CD4-positive, alpha-beta T cell (primary cell): ENCODE measurements around the gene GABRA4. TPM values are rescaled to one million over a fixed set of nuclear protein-coding genes. Genes with fewer than 3 reads are reported as not detected.

Source experiments
- ATAC-seq: fragments of 200-7000 bp; cut with Tn5 transposase; one replicate; pipeline ENCODE4 v1.10.0; 2022; ENCODE audit warnings: mild to moderate bottlenecking; ENCODE audit not compliant: poor library complexity
- CTCF ChIA-PET: fragments of 350-600 bp; sonication (Branson Sonifier 250); formaldehyde crosslinking; loops from one replicate; lab custom pipeline; 2021; ENCODE audit warnings: antibody characterized with exemption, inconsistent platforms; lab: Charles Lee
- POLR2A ChIA-PET: fragments of 350-600 bp; sonication (Branson Sonifier 250); formaldehyde crosslinking; loops from one replicate; lab custom pipeline; 2021; ENCODE audit warnings: antibody characterized with exemption, inconsistent platforms; lab: Charles Lee
- DNase-seq, 14 experiments: peaks; one replicate each; pipeline ENCODE4 v3.0.0-alpha.2; 2013 to 2020; ENCODE audit warnings: mixed read lengths in 2 of 14
- H3K27ac ChIP-seq, 2 donors: one replicate each; pipeline versions ENCODE4 v1.5.1 to v1.7.0; 2013; ENCODE audit warnings: low read length in 2 of 2, low read depth in 1 of 2, mild to moderate bottlenecking in 1 of 2
- H3K27me3 ChIP-seq, 2 experiments: 1 replicate in 1 of 2; 2 replicates in 1 of 2; pipeline versions ENCODE4 v1.6.1 to v1.7.0; 2013; ENCODE audit warnings: low read length in 2 of 2, control low read depth in 1 of 2, mild to moderate bottlenecking in 1 of 2, moderate library complexity in 1 of 2; ENCODE audit not compliant: insufficient read depth in 2 of 2, control insufficient read depth in 1 of 2
- H3K36me3 ChIP-seq: one replicate; pipeline ENCODE4 v1.6.1; 2013; ENCODE audit warnings: low read length, control low read depth; ENCODE audit not compliant: insufficient read depth
- H3K4me1 ChIP-seq: one replicate; pipeline ENCODE4 v1.6.1; 2013; ENCODE audit warnings: low read length, control low read depth; ENCODE audit not compliant: insufficient read depth
- H3K4me3 ChIP-seq: one replicate; pipeline ENCODE4 v1.5.1; 2013; ENCODE audit warnings: mild to moderate bottlenecking, low read length, moderate library complexity
- H3K9me3 ChIP-seq, 2 experiments: 1 replicate in 1 of 2; 2 replicates in 1 of 2; pipeline versions ENCODE4 v1.6.1 to v1.7.0; 2013; ENCODE audit warnings: low read length in 2 of 2, mild to moderate bottlenecking in 2 of 2, control low read depth in 1 of 2, moderate library complexity in 1 of 2; ENCODE audit not compliant: control insufficient read depth in 1 of 2, insufficient read depth in 1 of 2
- H3K27ac Mint-ChIP-seq: one replicate; pipeline ENCODE4 v1.8.0; 2020; ENCODE audit warnings: mixed read lengths
- H3K27me3 Mint-ChIP-seq: one replicate; pipeline ENCODE4 v1.8.0; 2021; ENCODE audit warnings: mixed read lengths
- H3K36me3 Mint-ChIP-seq: one replicate; pipeline ENCODE4 v1.8.0; 2021; ENCODE audit warnings: low read depth, mixed read lengths
- H3K4me1 Mint-ChIP-seq: one replicate; pipeline ENCODE4 v1.8.0; 2021; ENCODE audit warnings: low read depth, mixed read lengths
- H3K4me3 Mint-ChIP-seq: one replicate; pipeline ENCODE4 v1.8.0; 2020; ENCODE audit warnings: mild to moderate bottlenecking, mixed read lengths
- H3K9me3 Mint-ChIP-seq: one replicate; pipeline ENCODE4 v1.8.0; 2020; ENCODE audit warnings: mixed read lengths
- CTCF ChIP-seq: fragments of 200-600 bp; IDR thresholded peaks from one replicate; pipeline ENCODE4 v1.8.0; 2022; ENCODE audit warnings: antibody characterized with exemption, mild to moderate bottlenecking
- intact Hi-C, 2 experiments: fragments of 100-400 bp; cut with DNase I in 1 of 2; cut with micrococcal nuclease in 1 of 2; formaldehyde crosslinking; loops; one replicate each; pipeline versions ENCODE4 v1.15.1 to v1.9.0; 2023 to 2025; cut with DNase I, micrococcal nuclease
- total RNA-seq, 174 experiments: library from RNA in 2 of 174; stranded (reverse) in 2 of 174; gene quantifications; one replicate each; pipeline ENCODE4 v1.2.3 and lab custom pipeline; 2021 to 2026

GABRA4 gene
- total RNA-seq, 2 experiments from 2014 or later, result not detected

- no peaks in the 10 kb centered on the region for H3K9me3 ChIP-seq
- no peak for ATAC-seq
- Mint-ChIP-seq H3K4me1 (no peaks in the 10 kb centered on the region), H3K36me3 (no peaks in the 10 kb centered on the region), H3K27ac (no peak overlapping the region), H3K9me3 (peaks cover 6% of the 10 kb centered on the region), H3K4me3 (no peak overlapping the region), H3K27me3 (peaks cover 6% of the 10 kb centered on the region)
- no peak overlapping the region for H3K27ac ChIP-seq
- intact Hi-C loops, result no loop called here
- H3K4me3 ChIP-seq, result no peak overlapping the region
- no peaks in the 10 kb centered on the region for H3K27me3 ChIP-seq
- no peaks in the 10 kb centered on the region for H3K36me3 ChIP-seq
- no peak for DNase-seq
- CTCF ChIA-PET, result no interaction called here
- H3K4me1 ChIP-seq, result no peaks in the 10 kb centered on the region
- no peak for TF ChIP-seq CTCF
- POLR2A ChIA-PET, result no interaction called here
These were observed 103.3 kb downstream of the GABRA4 start for GRCh38 chr4:46890056-46890455.

- Histone ChIP-seq H3K27me3 (no peaks in the 10 kb centered on the region), H3K9me3 (no peaks in the 10 kb centered on the region), H3K36me3 (no peaks in the 10 kb centered on the region), H3K4me1 (no peaks in the 10 kb centered on the region), H3K4me3 (no peak overlapping the region), H3K27ac (no peak overlapping the region)
- Mint-ChIP-seq H3K36me3 (no peaks in the 10 kb centered on the region), H3K4me3 (no peak overlapping the region), H3K27ac (no peak overlapping the region), H3K27me3 (peaks cover 6% of the 10 kb centered on the region), H3K9me3 (peaks cover 6% of the 10 kb centered on the region), H3K4me1 (no peaks in the 10 kb centered on the region)
- CTCF ChIA-PET, result no interaction called here
- DNase-seq (no peak), ATAC-seq (no peak)
- POLR2A ChIA-PET, result no interaction called here
- no peak for TF ChIP-seq CTCF
- intact Hi-C loops, result no loop called here
These were observed 104.0 kb downstream of the GABRA4 start for GRCh38 chr4:46889410-46889809.

GRCh38 chr4:46886711-46887110 lies 106.7 kb downstream of the GABRA4 start:
- CTCF ChIA-PET, result no interaction called here
- no peak for DNase-seq
- no peaks in the 10 kb centered on the region for H3K27me3 ChIP-seq

More at GRCh38 chr4:46886711-46887110, 106.7 kb downstream of the GABRA4 start:
- Histone ChIP-seq H3K9me3 (no peaks in the 10 kb centered on the region), H3K36me3 (no peaks in the 10 kb centered on the region), H3K4me3 (no peak overlapping the region), H3K4me1 (no peaks in the 10 kb centered on the region), H3K27ac (no peak overlapping the region)
- Mint-ChIP-seq H3K27me3 (peaks cover 6% of the 10 kb centered on the region), H3K4me3 (no peak overlapping the region), H3K27ac (no peak overlapping the region), H3K4me1 (no peaks in the 10 kb centered on the region), H3K9me3 (peaks cover 4% of the 10 kb centered on the region), H3K36me3 (no peaks in the 10 kb centered on the region)
- intact Hi-C loops, result no loop called here
- no peak for TF ChIP-seq CTCF
- POLR2A ChIA-PET, result no interaction called here
- ATAC-seq, result no peak
